Astrocyte (in vitro differentiated cells and primary cell): ENCODE measurements around the gene ACKR1. TPM values are rescaled to one million over a fixed set of nuclear protein-coding genes. Genes with fewer than 3 reads are reported as not detected.

Experiments
- DNase-seq: peaks from one replicate; pipeline ENCODE4 v3.0.0-alpha.2; 2010; ENCODE audit warnings: low read depth
- FAIRE-seq: peaks from 2 replicates; lab custom pipeline; 2011; peaks lifted over from hg19 to GRCh38; lab: Jason Lieb, UNC
- H2AFZ ChIP-seq: 2 replicates; pipeline ENCODE4 v1.6.0; 2012; ENCODE audit warnings: low read depth, low read length, inconsistent platforms
- H3K27ac ChIP-seq: 2 replicates; pipeline ENCODE4 v1.5.1; 2011; ENCODE audit warnings: low read depth, low read length, inconsistent platforms
- H3K27me3 ChIP-seq: 2 replicates; pipeline ENCODE4 v1.6.0; 2011; ENCODE audit warnings: low read length, inconsistent platforms; ENCODE audit not compliant: insufficient read depth
- H3K36me3 ChIP-seq: 2 replicates; pipeline ENCODE4 v1.5.1; 2011; ENCODE audit warnings: low read length, inconsistent platforms; ENCODE audit not compliant: insufficient read depth
- H3K4me1 ChIP-seq: 2 replicates; pipeline ENCODE4 v1.5.1; 2011; ENCODE audit warnings: low read length, inconsistent platforms; ENCODE audit not compliant: insufficient read depth
- H3K4me2 ChIP-seq: 2 replicates; pipeline ENCODE4 v1.6.0; 2012; ENCODE audit warnings: low read length, inconsistent platforms
- H3K4me3 ChIP-seq: 2 replicates; pipeline ENCODE4 v1.5.1; 2011; ENCODE audit warnings: low read depth, mild to moderate bottlenecking, low read length, inconsistent platforms; ENCODE audit not compliant: insufficient read depth
- H3K79me2 ChIP-seq: 2 replicates; pipeline ENCODE4 v1.6.0; 2012; ENCODE audit warnings: mild to moderate bottlenecking, low read length, inconsistent platforms; ENCODE audit not compliant: insufficient read depth
- H3K9ac ChIP-seq: 2 replicates; pipeline ENCODE4 v1.6.0; 2012; ENCODE audit warnings: mild to moderate bottlenecking, low read length, inconsistent platforms
- H3K9me3 ChIP-seq: 2 replicates; pipeline ENCODE4 v1.5.1; 2012; ENCODE audit warnings: low read depth, mild to moderate bottlenecking, low read length, inconsistent platforms; ENCODE audit not compliant: insufficient read depth
- H4K20me1 ChIP-seq: 2 replicates; pipeline ENCODE4 v1.6.0; 2012; ENCODE audit warnings: low read length, inconsistent platforms; ENCODE audit not compliant: insufficient read depth
- H3K27ac Mint-ChIP-seq: one replicate; pipeline ENCODE4 v1.8.0; 2021; ENCODE audit warnings: mild to moderate bottlenecking, mixed read lengths; ENCODE audit not compliant: unreplicated experiment
- H3K27me3 Mint-ChIP-seq: one replicate; pipeline ENCODE4 v1.8.0; 2021; ENCODE audit warnings: low read depth, mixed read lengths; ENCODE audit not compliant: unreplicated experiment
- H3K36me3 Mint-ChIP-seq: one replicate; pipeline ENCODE4 v1.8.0; 2021; ENCODE audit warnings: low read depth, mixed read lengths; ENCODE audit not compliant: unreplicated experiment
- H3K4me1 Mint-ChIP-seq: one replicate; pipeline ENCODE4 v1.8.0; 2021; ENCODE audit warnings: low read depth, mixed read lengths; ENCODE audit not compliant: unreplicated experiment
- H3K4me3 Mint-ChIP-seq: one replicate; pipeline ENCODE4 v1.8.0; 2021; ENCODE audit warnings: mild to moderate bottlenecking, moderate library complexity, mixed read lengths; ENCODE audit not compliant: unreplicated experiment
- H3K9me3 Mint-ChIP-seq: one replicate; pipeline ENCODE4 v1.8.0; 2021; ENCODE audit warnings: mild to moderate bottlenecking, mixed read lengths; ENCODE audit not compliant: unreplicated experiment
- CTCF ChIP-seq: IDR thresholded peaks from 2 replicates; pipeline ENCODE4 v1.5.1; 2011; ENCODE audit warnings: low read depth, mild to moderate bottlenecking, inconsistent platforms, low read length, moderate library complexity; ENCODE audit not compliant: insufficient read depth
- EZH2 ChIP-seq: IDR thresholded peaks from 2 replicates; pipeline ENCODE4 v1.6.1; 2012; ENCODE audit warnings: mild to moderate bottlenecking, low read length, inconsistent platforms; ENCODE audit not compliant: insufficient read depth
- total RNA-seq: library from RNA; stranded (reverse); gene quantifications from 2 replicates; pipeline ENCODE4 v1.2.1, GENCODE V29; 2021

ACKR1 gene
- total RNA-seq, 1 donor from 2014 or later: 1.00 TPM

- Histone ChIP-seq H3K79me2 (no peaks in the 10 kb centered on the region), H3K36me3 (no peaks in the 10 kb centered on the region), H3K4me2 (peak overlapping the region; percentile 77), H2AFZ (no peak overlapping the region), H3K9me3 (no peaks in the 10 kb centered on the region), H3K4me3 (no peak overlapping the region), H3K27ac (no peak overlapping the region), H3K27me3 (no peaks in the 10 kb centered on the region), H3K4me1 (peaks cover 7% of the 10 kb centered on the region), H3K9ac (no peak overlapping the region), H4K20me1 (no peaks in the 10 kb centered on the region)
- Mint-ChIP-seq H3K4me3 (no peak overlapping the region), H3K27ac (peak overlapping the region; percentile 4), H3K36me3 (no peaks in the 10 kb centered on the region), H3K4me1 (peaks cover 6% of the 10 kb centered on the region), H3K27me3 (peaks cover 2% of the 10 kb centered on the region), H3K9me3 (no peaks in the 10 kb centered on the region)
- TF ChIP-seq EZH2 (no peak), CTCF (no peak)
- FAIRE-seq: no peak
- DNase-seq: no peak
These were observed 43.0 kb upstream of the ACKR1 start for GRCh38 chr1:159161719-159162026.

GRCh38 chr1:159162516-159163265 is 42.0 kb upstream of the ACKR1 start:
- Histone ChIP-seq H3K4me1 (peaks cover 7% of the 10 kb centered on the region), H3K27me3 (peaks cover 2% of the 10 kb centered on the region), H3K36me3 (no peaks in the 10 kb centered on the region), H3K27ac (no peak overlapping the region), H3K9me3 (no peaks in the 10 kb centered on the region), H2AFZ (no peak overlapping the region), H3K4me2 (no peak overlapping the region), H3K4me3 (no peak overlapping the region), H4K20me1 (no peaks in the 10 kb centered on the region), H3K79me2 (no peaks in the 10 kb centered on the region), H3K9ac (no peak overlapping the region)
- no peaks in the 10 kb centered on the region for H3K36me3 Mint-ChIP-seq
- H3K27me3 Mint-ChIP-seq: peaks cover 3% of the 10 kb centered on the region
- H3K9me3 Mint-ChIP-seq: no peaks in the 10 kb centered on the region
- no peak for FAIRE-seq
- no peak overlapping the region for H3K27ac Mint-ChIP-seq
- no peak overlapping the region for H3K4me3 Mint-ChIP-seq
- TF ChIP-seq CTCF: no peak
- TF ChIP-seq EZH2: no peak
- no peak for DNase-seq
- H3K4me1 Mint-ChIP-seq: peaks cover 6% of the 10 kb centered on the region

GRCh38 chr1:159163614-159164228 is 41.0 kb upstream of the ACKR1 start:
- Mint-ChIP-seq H3K27me3 (peaks cover 12% of the 10 kb centered on the region), H3K27ac (no peak overlapping the region), H3K9me3 (no peaks in the 10 kb centered on the region), H3K4me3 (no peak overlapping the region), H3K36me3 (no peaks in the 10 kb centered on the region), H3K4me1 (peaks cover 6% of the 10 kb centered on the region)
- H3K9me3 ChIP-seq: no peaks in the 10 kb centered on the region
- H3K4me2 ChIP-seq: no peak overlapping the region
- no peak overlapping the region for H2AFZ ChIP-seq
- peaks cover 7% of the 10 kb centered on the region for H3K4me1 ChIP-seq
- H3K27ac ChIP-seq: no peak overlapping the region
- no peaks in the 10 kb centered on the region for H3K79me2 ChIP-seq
- DNase-seq: no peak
- H4K20me1 ChIP-seq: no peaks in the 10 kb centered on the region
- no peak for FAIRE-seq
- H3K9ac ChIP-seq: no peak overlapping the region
- H3K27me3 ChIP-seq: peaks cover 9% of the 10 kb centered on the region
- TF ChIP-seq CTCF (no peak), EZH2 (no peak)
- no peaks in the 10 kb centered on the region for H3K36me3 ChIP-seq
- H3K4me3 ChIP-seq: no peak overlapping the region
